ENCODE results near the gene POLR3E.

DNA sequence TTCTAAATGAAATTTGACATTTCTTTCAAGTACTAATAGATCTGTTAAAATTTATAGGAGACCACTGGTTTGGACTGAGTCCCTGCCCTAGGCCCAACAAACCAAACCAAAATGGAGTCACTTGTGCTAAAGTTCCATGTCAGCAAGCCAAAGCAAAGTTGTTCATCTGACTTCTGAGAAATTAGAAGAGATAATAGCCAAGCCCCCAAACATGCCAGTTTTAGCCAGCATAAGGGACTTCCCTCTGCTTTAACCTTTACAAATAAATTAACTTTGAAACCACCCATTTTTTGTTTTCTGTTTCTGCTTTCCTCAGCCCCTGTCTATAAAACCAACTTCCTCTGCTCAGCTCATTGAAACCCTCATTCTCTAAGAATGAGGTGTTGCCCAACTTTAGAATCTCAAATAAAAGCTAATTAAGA is 58.3 kb downstream of the POLR3E start:
- TF ChIP-seq EZH2 (IDR thresholded peaks at IDR 0.05; ENCODE audit: borderline replicate concordance, low read depth, low read length, poor library complexity, severe bottlenecking): no peak
- TF ChIP-seq, protein P1, sequence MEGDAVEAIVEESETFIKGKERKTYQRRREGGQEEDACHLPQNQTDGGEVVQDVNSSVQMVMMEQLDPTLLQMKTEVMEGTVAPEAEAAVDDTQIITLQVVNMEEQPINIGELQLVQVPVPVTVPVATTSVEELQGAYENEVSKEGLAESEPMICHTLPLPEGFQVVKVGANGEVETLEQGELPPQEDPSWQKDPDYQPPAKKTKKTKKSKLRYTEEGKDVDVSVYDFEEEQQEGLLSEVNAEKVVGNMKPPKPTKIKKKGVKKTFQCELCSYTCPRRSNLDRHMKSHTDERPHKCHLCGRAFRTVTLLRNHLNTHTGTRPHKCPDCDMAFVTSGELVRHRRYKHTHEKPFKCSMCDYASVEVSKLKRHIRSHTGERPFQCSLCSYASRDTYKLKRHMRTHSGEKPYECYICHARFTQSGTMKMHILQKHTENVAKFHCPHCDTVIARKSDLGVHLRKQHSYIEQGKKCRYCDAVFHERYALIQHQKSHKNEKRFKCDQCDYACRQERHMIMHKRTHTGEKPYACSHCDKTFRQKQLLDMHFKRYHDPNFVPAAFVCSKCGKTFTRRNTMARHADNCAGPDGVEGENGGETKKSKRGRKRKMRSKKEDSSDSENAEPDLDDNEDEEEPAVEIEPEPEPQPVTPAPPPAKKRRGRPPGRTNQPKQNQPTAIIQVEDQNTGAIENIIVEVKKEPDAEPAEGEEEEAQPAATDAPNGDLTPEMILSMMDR (conservative IDR thresholded peaks at IDR 0.05; ENCODE audit: low read depth, low read length): no peak

Data from A673 (cell line).